ENCODE measurements around the gene ARID5B. TPM values are rescaled to one million over a fixed set of nuclear protein-coding genes. Genes with fewer than 3 reads are reported as not detected.
"Not testable (repeated sequence)": the region's sequence is repeated elsewhere in the genome, so short reads cannot be mapped to it uniquely, and the experiment has no call there.

ARID5B gene
- total RNA-seq, 2 donors from 2014 or later: 74.4 to 113 TPM

GRCh38 chr10:61974601-61975390 is 73.3 kb downstream of the ARID5B start:
- Mint-ChIP-seq H3K36me3 (ENCODE audit: insufficient read depth in 2 of 2) (peaks cover 13 to 45% of the 10 kb centered on the region in 2 donors), H3K27me3 (ENCODE audit: low read depth) (no peaks in the 10 kb centered on the region), H3K4me3 (peak overlapping the region in 1 of 2 donors; percentile 67), H3K27ac (peak overlapping the region; percentile 83), H3K9me3 (peaks cover 0 to 5% of the 10 kb centered on the region in 2 donors), H3K4me1 (ENCODE audit: low read depth) (peaks cover 58% of the 10 kb centered on the region)
- DNase-seq (no peak), ATAC-seq (replicated peaks in 1 of 2) (no peak)

- Mint-ChIP-seq H3K4me3 (no peak overlapping the region), H3K36me3 (ENCODE audit: insufficient read depth in 2 of 2) (peaks cover 13 to 45% of the 10 kb centered on the region in 2 donors), H3K4me1 (ENCODE audit: low read depth) (peaks cover 55% of the 10 kb centered on the region), H3K27me3 (ENCODE audit: low read depth) (no peaks in the 10 kb centered on the region), H3K9me3 (peaks cover 0 to 5% of the 10 kb centered on the region in 2 donors), H3K27ac (peak overlapping the region; percentile 83)
- no peak for ATAC-seq (replicated peaks in 1 of 2)
- DNase-seq: no peak
Observed at GRCh38 chr10:61975391-61975932, 74.0 kb downstream of the ARID5B start.

DNA sequence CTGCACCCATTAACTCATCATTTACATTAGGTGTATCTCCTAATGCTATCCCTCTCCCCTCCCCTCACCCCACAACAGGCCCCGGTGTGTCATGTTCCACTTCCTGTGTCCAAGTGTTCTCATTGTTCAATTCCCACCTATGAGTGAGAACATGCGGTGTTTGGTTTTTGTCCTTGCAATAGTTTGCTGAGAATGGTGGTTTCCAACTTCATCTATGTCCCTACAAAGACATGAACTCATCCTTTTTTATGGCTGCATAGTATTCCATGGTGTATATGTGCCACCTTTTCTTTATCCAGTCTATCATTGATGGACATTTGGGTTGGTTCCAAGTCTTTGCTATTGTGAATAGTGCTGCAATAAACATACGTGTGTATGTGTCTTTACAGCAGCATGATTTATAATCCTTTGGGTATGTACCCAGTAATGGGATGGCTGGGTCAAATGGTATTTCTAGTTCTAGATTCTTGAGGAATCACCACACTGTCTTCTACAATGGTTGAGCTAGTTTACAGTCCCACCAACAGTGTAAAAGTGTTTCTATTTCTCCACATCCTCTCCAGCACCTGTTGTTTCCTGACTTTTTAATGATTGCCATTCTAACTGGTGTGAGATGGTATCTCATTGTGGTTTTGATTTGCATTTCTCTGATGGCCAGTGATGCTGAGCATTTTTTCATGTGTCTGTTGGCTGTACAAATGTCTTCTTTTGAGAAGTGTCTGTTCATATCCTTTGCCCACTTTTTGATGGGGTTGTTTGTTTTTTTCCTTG is 75.6 kb downstream of the ARID5B start:
- H3K36me3 Mint-ChIP-seq (ENCODE audit: insufficient read depth in 2 of 2): peaks cover 10 to 42% of the 10 kb centered on the region in 2 donors
- H3K9me3 Mint-ChIP-seq; H3K27ac Mint-ChIP-seq; ATAC-seq (replicated peaks in 1 of 2); H3K4me3 Mint-ChIP-seq; H3K27me3 Mint-ChIP-seq (ENCODE audit: low read depth); DNase-seq: not testable (repeated sequence)
- peaks cover 60% of the 10 kb centered on the region for H3K4me1 Mint-ChIP-seq (ENCODE audit: low read depth)

DNA sequence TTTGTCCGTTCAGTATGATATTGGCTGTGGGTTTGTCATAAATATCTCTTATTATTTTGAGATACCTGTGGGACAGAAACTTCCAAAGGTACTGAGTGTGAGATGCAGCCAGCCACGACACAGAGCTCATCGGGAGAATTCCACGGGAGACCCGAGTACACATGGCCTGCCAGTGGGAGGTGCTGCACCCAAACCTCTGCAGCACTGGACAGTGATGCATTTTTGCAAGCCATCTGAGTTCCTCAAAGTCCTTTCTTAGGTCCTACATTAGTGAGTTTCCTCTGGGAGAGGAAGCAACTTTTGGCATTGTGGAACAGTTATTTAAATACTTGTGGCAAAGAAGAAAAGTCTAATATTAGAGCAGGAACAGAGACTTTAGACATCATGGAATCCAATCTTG is 77.5 kb downstream of the ARID5B start:
- Mint-ChIP-seq H3K9me3 (peaks cover 0 to 5% of the 10 kb centered on the region in 2 donors), H3K36me3 (ENCODE audit: insufficient read depth in 2 of 2) (peaks cover 9 to 39% of the 10 kb centered on the region in 2 donors), H3K27me3 (ENCODE audit: low read depth) (no peaks in the 10 kb centered on the region), H3K4me3 (peak overlapping the region in 1 of 2 donors; percentile 34), H3K4me1 (ENCODE audit: low read depth) (peaks cover 69% of the 10 kb centered on the region), H3K27ac (peak overlapping the region; percentile 65)
- DNase-seq: no peak
- ATAC-seq (replicated peaks in 1 of 2): no peak

- DNase-seq (no peak), ATAC-seq (replicated peaks in 1 of 2) (no peak)
- H3K27me3 Mint-ChIP-seq (ENCODE audit: low read depth): no peaks in the 10 kb centered on the region
- H3K4me1 Mint-ChIP-seq (ENCODE audit: low read depth): peaks cover 74% of the 10 kb centered on the region
- peaks cover 1 to 3% of the 10 kb centered on the region in 2 donors for H3K9me3 Mint-ChIP-seq
- peaks cover 5 to 32% of the 10 kb centered on the region in 2 donors for H3K36me3 Mint-ChIP-seq (ENCODE audit: insufficient read depth in 2 of 2)
- peak overlapping the region; percentile 36 for H3K27ac Mint-ChIP-seq
- no peak overlapping the region for H3K4me3 Mint-ChIP-seq
Observed at GRCh38 chr10:61981460-61981859, 80.0 kb downstream of the ARID5B start.

DNA sequence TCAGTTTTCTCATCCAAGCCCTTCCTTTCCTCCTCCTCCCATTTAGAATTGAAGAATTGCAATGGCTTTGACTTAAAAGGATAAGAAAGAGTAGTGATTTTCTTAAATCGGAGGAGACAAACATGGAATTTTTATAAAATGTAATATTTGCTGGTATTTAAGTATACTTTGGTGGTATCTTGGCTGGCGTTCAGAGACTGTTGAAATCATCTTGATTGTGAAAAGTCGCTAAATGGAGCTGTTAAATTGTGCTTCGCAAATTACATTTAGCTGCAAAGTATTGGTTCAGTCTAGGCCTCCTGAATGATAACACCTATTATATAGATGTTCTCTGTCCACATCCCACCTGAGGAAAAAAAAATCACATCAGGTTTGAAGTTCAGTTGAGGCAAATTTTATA is 81.8 kb downstream of the ARID5B start:
- peaks cover 0 to 1% of the 10 kb centered on the region in 2 donors for H3K9me3 Mint-ChIP-seq
- DNase-seq: no peak

GRCh38 chr10:61984803-61985418 is 83.4 kb downstream of the ARID5B start:
- H3K4me3 Mint-ChIP-seq: peak overlapping the region in 1 of 2 donors; percentile 5
- peaks cover 6 to 16% of the 10 kb centered on the region in 2 donors for H3K36me3 Mint-ChIP-seq (ENCODE audit: insufficient read depth in 2 of 2)

More for the DNA sequence above, 81.8 kb downstream of the ARID5B start:
- H3K4me3 Mint-ChIP-seq: no peak overlapping the region
- no peak for ATAC-seq (replicated peaks in 1 of 2)
- H3K36me3 Mint-ChIP-seq (ENCODE audit: insufficient read depth in 2 of 2): peaks cover 6 to 26% of the 10 kb centered on the region in 2 donors
- H3K4me1 Mint-ChIP-seq (ENCODE audit: low read depth): peaks cover 92% of the 10 kb centered on the region
- H3K27me3 Mint-ChIP-seq (ENCODE audit: low read depth): no peaks in the 10 kb centered on the region
- H3K27ac Mint-ChIP-seq: no peak overlapping the region

GRCh38 chr10:61985715-61986114 is 84.2 kb downstream of the ARID5B start:
- H3K4me3 Mint-ChIP-seq: peak overlapping the region in 1 of 2 donors; percentile 37
- no peak for DNase-seq
- H3K27ac Mint-ChIP-seq: peak overlapping the region; percentile 98
- peaks cover 95% of the 10 kb centered on the region for H3K4me1 Mint-ChIP-seq (ENCODE audit: low read depth)
- no peaks in the 10 kb centered on the region for H3K27me3 Mint-ChIP-seq (ENCODE audit: low read depth)
- ATAC-seq (replicated peaks in 1 of 2): no peak
- peaks cover 7 to 17% of the 10 kb centered on the region in 2 donors for H3K36me3 Mint-ChIP-seq (ENCODE audit: insufficient read depth in 2 of 2)
- H3K9me3 Mint-ChIP-seq: peaks cover 0 to 1% of the 10 kb centered on the region in 2 donors

More at GRCh38 chr10:61984803-61985418, 83.4 kb downstream of the ARID5B start:
- ATAC-seq (replicated peaks in 1 of 2): no peak
- H3K27me3 Mint-ChIP-seq (ENCODE audit: low read depth): no peaks in the 10 kb centered on the region
- H3K4me1 Mint-ChIP-seq (ENCODE audit: low read depth): peaks cover 92% of the 10 kb centered on the region
- H3K27ac Mint-ChIP-seq: peak overlapping the region; percentile 98
- H3K9me3 Mint-ChIP-seq: peaks cover 0 to 1% of the 10 kb centered on the region in 2 donors
- no peak for DNase-seq

DNA sequence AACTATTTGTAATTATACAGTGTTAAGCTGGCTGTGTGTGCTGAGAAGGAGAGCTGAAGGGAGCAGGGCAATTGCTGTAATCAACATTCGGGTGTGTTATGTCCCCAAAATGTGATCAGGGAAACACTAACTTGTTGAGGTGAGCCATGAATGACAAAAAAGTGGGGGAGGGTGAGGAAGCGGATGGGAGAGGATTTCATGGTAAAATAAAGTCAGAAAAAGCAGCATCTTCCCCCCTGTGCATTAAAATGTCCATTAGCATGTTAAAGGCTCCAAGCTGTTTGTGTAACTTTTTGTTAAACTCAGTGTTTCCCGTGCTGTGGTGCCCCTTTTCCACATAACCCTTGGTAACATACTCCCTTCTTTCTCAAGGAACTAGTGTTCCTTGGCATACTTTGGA is 84.9 kb downstream of the ARID5B start:
- no peak for DNase-seq
- H3K27ac Mint-ChIP-seq: peak overlapping the region; percentile 98

DNA sequence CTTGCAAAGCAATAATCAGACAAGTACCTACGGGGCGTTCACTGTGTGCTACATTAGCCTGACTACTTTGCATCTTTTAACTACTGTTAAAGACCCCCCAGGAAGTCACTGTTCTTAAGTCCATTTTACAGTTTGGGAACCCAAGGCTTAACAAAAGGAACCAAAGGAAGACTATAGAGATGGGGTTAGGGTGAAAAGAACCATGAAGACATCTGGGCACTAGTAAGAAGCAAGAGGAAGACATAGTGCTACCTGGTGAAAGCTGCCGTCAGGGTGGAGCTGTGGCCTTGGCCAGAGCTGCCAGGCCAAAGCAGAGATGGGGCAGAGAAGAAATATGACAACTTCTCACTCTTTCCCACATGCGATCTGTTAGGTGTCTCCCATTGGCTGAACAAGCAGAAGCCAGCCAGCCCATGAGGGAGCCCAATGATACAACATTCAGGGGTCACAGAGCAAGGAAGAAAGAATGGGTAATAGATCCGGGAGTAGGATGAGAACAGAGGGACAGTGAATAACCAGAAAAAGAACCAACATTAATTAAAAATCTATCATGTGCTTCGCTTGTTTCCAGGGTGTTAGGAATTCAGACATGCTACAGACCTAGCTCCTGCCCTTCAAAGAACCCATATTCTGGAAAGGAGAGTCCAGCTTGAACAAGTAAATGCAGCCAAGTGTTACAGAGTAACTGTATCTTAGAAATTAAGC is 85.4 kb downstream of the ARID5B start:
- Mint-ChIP-seq H3K9me3 (peaks cover 0 to 3% of the 10 kb centered on the region in 2 donors), H3K36me3 (ENCODE audit: insufficient read depth in 2 of 2) (peaks cover 10 to 29% of the 10 kb centered on the region in 2 donors), H3K4me1 (ENCODE audit: low read depth) (peaks cover 98% of the 10 kb centered on the region), H3K27me3 (ENCODE audit: low read depth) (no peaks in the 10 kb centered on the region), H3K27ac (peak overlapping the region; percentile 98), H3K4me3 (peak overlapping the region; percentile 25 to 77)
- ATAC-seq (replicated peaks in 1 of 2): no peak
- no peak for DNase-seq

More for the DNA sequence above, 84.9 kb downstream of the ARID5B start:
- Mint-ChIP-seq H3K9me3 (peaks cover 0 to 1% of the 10 kb centered on the region in 2 donors), H3K27me3 (ENCODE audit: low read depth) (no peaks in the 10 kb centered on the region), H3K4me1 (ENCODE audit: low read depth) (peaks cover 98% of the 10 kb centered on the region), H3K36me3 (ENCODE audit: insufficient read depth in 2 of 2) (peaks cover 9 to 24% of the 10 kb centered on the region in 2 donors), H3K4me3 (peak overlapping the region; percentile 56 to 77)
- no peak for ATAC-seq (replicated peaks in 1 of 2)

DNA sequence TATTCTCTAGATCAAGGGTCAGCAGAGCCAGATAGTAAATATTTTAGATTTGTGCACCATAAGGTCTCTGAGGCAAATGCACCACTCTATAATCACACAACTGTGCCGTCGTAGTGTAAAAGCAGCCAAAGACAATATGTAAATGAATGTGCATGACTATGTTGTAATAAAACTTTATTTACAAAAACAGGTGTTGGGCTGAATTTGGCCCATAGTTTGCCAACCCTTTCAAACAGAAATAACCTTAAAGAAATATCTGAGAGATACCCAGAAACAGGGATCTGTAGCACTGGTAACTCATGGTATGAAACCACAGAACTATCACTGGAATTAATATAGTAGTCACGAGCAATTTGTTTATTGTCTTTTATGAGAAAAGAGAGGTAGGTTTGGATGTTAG is 86.0 kb downstream of the ARID5B start:
- H3K27ac Mint-ChIP-seq: peak overlapping the region; percentile 98
- ATAC-seq (replicated peaks in 1 of 2): peak; percentile 10 to 12
- H3K36me3 Mint-ChIP-seq (ENCODE audit: insufficient read depth in 2 of 2): peaks cover 13 to 34% of the 10 kb centered on the region in 2 donors
- H3K4me1 Mint-ChIP-seq (ENCODE audit: low read depth): peaks cover 98% of the 10 kb centered on the region
- no peaks in the 10 kb centered on the region for H3K27me3 Mint-ChIP-seq (ENCODE audit: low read depth)
- no peak for DNase-seq
- peaks cover 0 to 3% of the 10 kb centered on the region in 2 donors for H3K9me3 Mint-ChIP-seq
- H3K4me3 Mint-ChIP-seq: peak overlapping the region; percentile 39 to 77

GRCh38 chr10:61987951-61988379 is 86.5 kb downstream of the ARID5B start:
- Mint-ChIP-seq H3K4me1 (ENCODE audit: low read depth) (peaks cover 98% of the 10 kb centered on the region), H3K36me3 (ENCODE audit: insufficient read depth in 2 of 2) (peaks cover 13 to 34% of the 10 kb centered on the region in 2 donors), H3K27ac (peak overlapping the region; percentile 98), H3K4me3 (peak overlapping the region; percentile 39 to 77), H3K9me3 (peaks cover 0 to 3% of the 10 kb centered on the region in 2 donors), H3K27me3 (ENCODE audit: low read depth) (no peaks in the 10 kb centered on the region)
- DNase-seq (peak; percentile 49 to 56), ATAC-seq (replicated peaks in 1 of 2) (peak; percentile 91 to 92)

All from activated T-cell treated with anti-CD3 and anti-CD28 coated beads, Interleukin-2, amount 50 U/mL, for 72 hours (primary cell).